Activated CD8-positive, alpha-beta T cell treated with anti-CD3 and anti-CD28 coated beads for 36 hours (primary cell): Measurements from ENCODE around the gene PSPN. TPM values are rescaled to one million over a fixed set of nuclear protein-coding genes. Genes with fewer than 3 reads are reported as not detected.

Source experiments
- ATAC-seq: fragments of 200-7000 bp; cut with Tn5 transposase; one replicate; pipeline ENCODE4 v1.10.0; 2021; ENCODE audit warnings: mild to moderate bottlenecking, moderate library complexity
- CTCF ChIA-PET: fragments of 350-600 bp; sonication (Branson Sonifier 250); formaldehyde crosslinking; loops from one replicate; lab custom pipeline; 2021; ENCODE audit warnings: antibody characterized with exemption; lab: Charles Lee
- POLR2A ChIA-PET: fragments of 350-600 bp; sonication (Branson Sonifier 250); formaldehyde crosslinking; loops from one replicate; lab custom pipeline; 2021; ENCODE audit warnings: antibody characterized with exemption; lab: Charles Lee
- DNase-seq: peaks from one replicate; pipeline ENCODE4 v3.0.0-alpha.2; 2020
- H3K27ac Mint-ChIP-seq: one replicate; pipeline ENCODE4 v1.8.0; 2021; ENCODE audit warnings: mild to moderate bottlenecking, mixed read lengths
- H3K27me3 Mint-ChIP-seq: one replicate; pipeline ENCODE4 v1.8.0; 2021; ENCODE audit warnings: mixed read lengths
- H3K36me3 Mint-ChIP-seq: one replicate; pipeline ENCODE4 v1.8.0; 2021; ENCODE audit warnings: low read depth, mixed read lengths
- H3K4me1 Mint-ChIP-seq: one replicate; pipeline ENCODE4 v1.8.0; 2021; ENCODE audit warnings: low read depth, mixed read lengths
- H3K4me3 Mint-ChIP-seq: one replicate; pipeline ENCODE4 v1.8.0; 2021; ENCODE audit warnings: mild to moderate bottlenecking, moderate library complexity, mixed read lengths
- H3K9me3 Mint-ChIP-seq: one replicate; pipeline ENCODE4 v1.8.0; 2021; ENCODE audit warnings: mixed read lengths
- intact Hi-C: fragments of 100-400 bp; cut with micrococcal nuclease; formaldehyde crosslinking; loops from one replicate; pipeline ENCODE4 v1.10.0; 2022
- total RNA-seq, 2 experiments: library from RNA; stranded (reverse); gene quantifications; one replicate each; pipeline ENCODE4 v1.2.3, GENCODE V29; 2021
- TF ChIP-seq, protein P1 (sequence below): fragments of 200-600 bp; IDR thresholded peaks from one replicate; pipeline ENCODE4 v1.8.0; 2022; ENCODE audit warnings: antibody characterized with exemption, mild to moderate bottlenecking

Gene PSPN
- total RNA-seq, 2 experiments from 2014 or later = 1.2 to 1.4 TPM

DNA sequence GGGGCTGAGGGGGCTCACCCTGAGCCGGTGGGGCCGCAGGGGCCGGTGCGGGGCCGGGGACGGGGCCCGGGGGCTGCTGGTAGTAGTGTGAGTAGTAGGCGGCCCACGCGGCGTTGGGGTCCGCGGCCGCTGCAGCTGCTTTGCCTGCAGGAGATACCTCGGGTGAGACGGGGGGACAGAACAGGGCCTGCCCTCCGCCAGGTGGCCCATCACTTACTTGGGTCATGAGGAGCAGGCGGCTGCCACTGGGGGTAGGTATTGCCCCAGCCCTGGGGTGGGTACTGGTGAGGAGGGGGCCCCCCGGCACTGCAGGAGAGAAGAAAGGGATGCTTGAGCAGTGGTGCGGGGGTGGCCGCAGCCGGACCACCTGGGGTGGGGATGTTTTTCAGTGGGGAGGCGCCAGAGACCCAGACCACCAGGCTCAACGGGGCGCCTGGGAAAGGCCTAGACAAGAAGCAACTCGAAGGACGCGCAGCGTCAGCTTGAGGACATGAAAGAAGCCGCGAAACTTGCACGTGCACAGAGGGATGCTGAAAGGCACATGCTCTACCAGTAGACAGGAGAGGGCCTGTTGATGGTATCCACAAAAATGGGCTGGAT is 40.0 kb upstream of the PSPN start:
- Mint-ChIP-seq H3K27ac (no peak overlapping the region), H3K9me3 (no peaks in the 10 kb centered on the region), H3K4me3 (no peak overlapping the region), H3K4me1 (peaks cover 2% of the 10 kb centered on the region), H3K36me3 (peaks cover 50% of the 10 kb centered on the region), H3K27me3 (no peaks in the 10 kb centered on the region)
- ATAC-seq (no peak), DNase-seq (no peak)
- TF ChIP-seq, protein P1, sequence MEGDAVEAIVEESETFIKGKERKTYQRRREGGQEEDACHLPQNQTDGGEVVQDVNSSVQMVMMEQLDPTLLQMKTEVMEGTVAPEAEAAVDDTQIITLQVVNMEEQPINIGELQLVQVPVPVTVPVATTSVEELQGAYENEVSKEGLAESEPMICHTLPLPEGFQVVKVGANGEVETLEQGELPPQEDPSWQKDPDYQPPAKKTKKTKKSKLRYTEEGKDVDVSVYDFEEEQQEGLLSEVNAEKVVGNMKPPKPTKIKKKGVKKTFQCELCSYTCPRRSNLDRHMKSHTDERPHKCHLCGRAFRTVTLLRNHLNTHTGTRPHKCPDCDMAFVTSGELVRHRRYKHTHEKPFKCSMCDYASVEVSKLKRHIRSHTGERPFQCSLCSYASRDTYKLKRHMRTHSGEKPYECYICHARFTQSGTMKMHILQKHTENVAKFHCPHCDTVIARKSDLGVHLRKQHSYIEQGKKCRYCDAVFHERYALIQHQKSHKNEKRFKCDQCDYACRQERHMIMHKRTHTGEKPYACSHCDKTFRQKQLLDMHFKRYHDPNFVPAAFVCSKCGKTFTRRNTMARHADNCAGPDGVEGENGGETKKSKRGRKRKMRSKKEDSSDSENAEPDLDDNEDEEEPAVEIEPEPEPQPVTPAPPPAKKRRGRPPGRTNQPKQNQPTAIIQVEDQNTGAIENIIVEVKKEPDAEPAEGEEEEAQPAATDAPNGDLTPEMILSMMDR = no peak
- POLR2A ChIA-PET = interaction anchor here (1.7 kb wide), 1 partner anchor 10 kb away, joined by 5 read pairs; the partner anchor contains the start of gene KHSRP
- intact Hi-C loops = no loop called here
- CTCF ChIA-PET = no interaction called here

DNA sequence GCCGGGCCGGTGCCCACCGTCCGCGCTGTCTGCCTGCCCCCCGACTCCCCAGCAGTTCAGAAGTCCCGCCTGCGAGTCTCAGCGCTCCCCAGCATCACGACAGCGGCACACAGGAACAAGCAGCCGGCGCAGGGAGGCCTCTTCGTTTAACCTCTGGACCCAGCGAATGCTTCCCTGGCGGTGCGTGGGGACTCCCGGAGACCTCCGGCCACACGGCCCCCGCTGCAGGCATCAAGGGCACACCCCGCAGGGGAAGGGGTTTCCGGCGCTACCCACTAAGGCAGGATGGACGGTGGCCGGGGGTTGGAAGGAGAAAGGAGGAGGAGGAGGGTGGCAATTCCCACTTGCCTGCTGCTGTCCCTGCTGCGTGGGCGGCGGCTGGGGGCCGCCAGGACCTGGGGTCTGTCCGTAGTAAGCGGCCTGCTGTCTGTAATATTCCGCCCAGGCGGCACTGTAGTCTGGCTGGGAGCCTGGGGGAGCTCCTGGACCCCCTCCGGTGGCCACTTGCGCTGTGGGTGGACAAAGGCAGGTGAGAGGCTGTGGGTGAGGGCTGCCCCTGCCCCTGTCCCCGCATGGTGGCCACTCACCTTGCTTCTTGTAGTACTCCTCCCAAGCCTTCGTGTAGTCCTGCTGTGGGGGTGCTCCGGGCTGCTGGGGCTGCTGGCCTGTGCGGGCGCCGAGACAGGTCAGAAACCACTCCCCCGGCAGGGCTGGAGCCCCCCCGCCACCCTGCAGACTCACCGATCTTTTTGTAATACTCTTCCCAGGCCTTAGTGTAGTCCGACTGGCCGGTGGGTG is 39.3 kb upstream of the PSPN start:
- H3K27ac Mint-ChIP-seq = no peak overlapping the region
- ChIA-PET CTCF (no interaction called here), POLR2A (no interaction called here)
- H3K9me3 Mint-ChIP-seq = no peaks in the 10 kb centered on the region
- H3K36me3 Mint-ChIP-seq = peaks cover 43% of the 10 kb centered on the region
- ATAC-seq = no peak
- H3K4me3 Mint-ChIP-seq = no peak overlapping the region
- intact Hi-C loops = no loop called here
- DNase-seq = no peak
- no peaks in the 10 kb centered on the region for H3K4me1 Mint-ChIP-seq
- TF ChIP-seq, protein P1 = no peak
- no peaks in the 10 kb centered on the region for H3K27me3 Mint-ChIP-seq

DNA sequence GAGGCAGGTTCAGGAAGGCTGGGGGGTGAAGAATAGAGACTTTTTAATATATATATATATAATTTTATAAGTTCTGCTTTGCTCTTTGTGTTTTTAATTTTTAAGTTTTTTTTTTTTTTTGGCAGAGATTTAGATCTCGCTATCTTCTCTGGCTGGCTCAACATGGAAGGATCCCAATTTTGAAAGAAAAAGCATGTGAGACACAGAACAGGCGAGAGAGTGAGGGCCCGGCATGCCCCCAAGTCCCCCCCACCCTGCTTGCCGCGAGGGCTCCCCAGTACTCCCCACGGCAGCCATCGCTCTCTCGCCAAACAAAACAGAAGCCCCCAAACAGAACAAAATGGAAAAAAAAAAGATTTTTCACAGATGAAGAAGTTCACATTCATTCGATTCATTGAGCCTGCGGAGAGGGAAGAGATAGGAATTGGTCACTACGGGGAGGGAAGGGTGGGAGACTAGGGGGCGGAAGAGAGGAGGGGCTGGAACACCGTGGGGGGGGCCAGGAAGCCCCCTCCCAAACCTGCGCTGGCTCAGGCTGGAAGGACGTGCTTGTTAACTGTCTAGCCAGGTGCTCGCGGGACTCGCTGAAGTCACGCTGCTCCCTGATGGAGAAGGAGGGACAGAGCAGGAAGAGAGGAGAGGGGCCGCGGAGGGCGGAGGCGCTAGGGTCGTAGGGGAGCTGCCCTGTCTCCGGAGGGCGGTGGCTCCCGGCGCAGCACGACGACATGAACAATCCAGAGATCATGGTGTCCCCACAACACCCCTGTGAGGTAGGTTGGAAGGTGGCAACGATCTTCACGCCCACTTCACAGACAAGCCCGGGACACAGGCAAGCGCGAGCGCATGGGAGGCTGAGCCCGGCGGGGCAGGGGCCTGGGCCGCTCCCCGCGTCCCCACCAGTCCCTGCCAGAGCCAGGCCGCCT is 38.2 kb upstream of the PSPN start:
- H3K27ac Mint-ChIP-seq = no peak overlapping the region
- ChIA-PET POLR2A (no interaction called here), CTCF (no interaction called here)

DNA sequence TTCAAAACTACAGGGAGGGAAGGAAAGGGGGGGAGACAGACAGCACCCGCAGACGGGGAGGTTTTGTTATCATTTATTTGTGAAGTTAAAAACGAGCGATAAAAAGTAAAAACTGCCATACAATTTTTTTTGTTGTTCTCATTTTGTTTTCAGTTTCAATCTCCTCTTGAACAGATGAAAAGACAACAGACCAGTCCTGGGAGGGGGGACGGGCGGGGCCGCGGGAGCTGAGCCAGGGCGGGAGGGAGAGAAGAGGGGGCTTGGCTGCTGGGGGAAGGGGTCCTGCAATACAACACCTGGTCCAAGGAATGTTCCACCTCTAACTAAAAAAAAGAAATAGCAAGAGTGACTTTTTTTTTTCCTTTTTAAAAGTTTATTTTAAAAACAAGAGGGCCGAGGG is 37.6 kb upstream of the PSPN start:
- TF ChIP-seq, protein P1 = no peak
- Mint-ChIP-seq H3K27ac (no peak overlapping the region), H3K4me3 (no peak overlapping the region), H3K9me3 (no peaks in the 10 kb centered on the region), H3K27me3 (no peaks in the 10 kb centered on the region), H3K36me3 (peaks cover 29% of the 10 kb centered on the region), H3K4me1 (no peaks in the 10 kb centered on the region)
- CTCF ChIA-PET = no interaction called here
- POLR2A ChIA-PET = interaction anchor here (0.9 kb wide), 1 partner anchor 11 kb away, joined by 3 read pairs; the partner anchor contains the start of gene KHSRP
- ATAC-seq = no peak
- no peak for DNase-seq
- intact Hi-C loops = no loop called here

More for the DNA sequence above, 38.2 kb upstream of the PSPN start:
- H3K36me3 Mint-ChIP-seq = peaks cover 36% of the 10 kb centered on the region
- no peaks in the 10 kb centered on the region for H3K9me3 Mint-ChIP-seq
- no peak overlapping the region for H3K4me3 Mint-ChIP-seq
- H3K4me1 Mint-ChIP-seq = no peaks in the 10 kb centered on the region
- ATAC-seq (no peak), DNase-seq (no peak)
- TF ChIP-seq, protein P1 = no peak
- H3K27me3 Mint-ChIP-seq = no peaks in the 10 kb centered on the region
- intact Hi-C loops = no loop called here
